HEK293 (cell line): ENCODE results near the gene ABCB9.

Source experiments
- CTCF ChIA-PET: fragments of 350-600 bp; formaldehyde crosslinking; extraction: SDS; loops from one replicate; lab custom pipeline; 2021; ENCODE audit warnings: antibody characterized with exemption; lab: Yijun Ruan, JAX
- POLR2A ChIA-PET: fragments of 300-600 bp; formaldehyde crosslinking; extraction: SDS; loops from one replicate; lab custom pipeline; 2020; ENCODE audit warnings: antibody characterized with exemption, inconsistent platforms; lab: Yijun Ruan, JAX
- H3K27ac ChIP-seq: fragments of 200-500 bp; sonication (Bioruptor generic); 2 replicates; pipeline ENCODE4 v1.5.1; 2014; ENCODE audit warnings: low read depth, low read length, control low read depth, inconsistent platforms; ENCODE audit errors: extremely low read depth
- H3K36me3 ChIP-seq, 2 experiments: fragments of 200-500 bp in 1 of 2; sonication (Bioruptor generic) in 1 of 2; 1 replicate in 1 of 2; 2 replicates in 1 of 2; pipeline ENCODE4 v1.5.1; 2014 to 2017; ENCODE audit warnings: inconsistent platforms in 2 of 2, low read length in 2 of 2; ENCODE audit not compliant: control insufficient read depth in 2 of 2, insufficient read depth in 1 of 2
- H3K4me1 ChIP-seq: fragments of 200-500 bp; sonication (Bioruptor generic); 2 replicates; pipeline ENCODE4 v1.5.1; 2014; ENCODE audit warnings: mild to moderate bottlenecking, low read length, inconsistent platforms; ENCODE audit not compliant: control insufficient read depth, insufficient read depth
- H3K4me3 ChIP-seq: 2 replicates; pipeline ENCODE4 v1.5.1; 2011; ENCODE audit warnings: low read depth, mild to moderate bottlenecking, control low read depth, low read length, moderate library complexity
- H3K9me3 ChIP-seq: fragments of 200-500 bp; sonication (Bioruptor generic); 2 replicates; pipeline ENCODE4 v1.5.1; 2014; ENCODE audit warnings: low read depth, low read length, inconsistent platforms; ENCODE audit not compliant: control insufficient read depth, insufficient read depth
- GLIS1 ChIP-seq: fragments of 450-650 bp; formaldehyde crosslinking; IDR thresholded peaks from 2 replicates; pipeline ENCODE4 v1.5.1; 2016; ENCODE audit warnings: missing biosample characterization, missing genetic modification characterization
- GLIS2 ChIP-seq: fragments of 450-650 bp; formaldehyde crosslinking; IDR thresholded peaks from 2 replicates; pipeline ENCODE4 v1.5.1; 2016; ENCODE audit warnings: missing biosample characterization, missing genetic modification characterization
- HOXA7 ChIP-seq: sonication (generic); formaldehyde crosslinking; IDR thresholded peaks from 2 replicates; pipeline ENCODE4 v1.8.1; 2022; ENCODE audit warnings: missing genetic modification reagents, borderline replicate concordance
- OVOL3 ChIP-seq: fragments of 450-650 bp; formaldehyde crosslinking; IDR thresholded peaks from 2 replicates; pipeline ENCODE4 v1.5.1; 2016; ENCODE audit warnings: missing biosample characterization, missing genetic modification characterization
- TRIM28 ChIP-seq: IDR thresholded peaks from 2 replicates; pipeline ENCODE4 v1.6.1; 2011; ENCODE audit warnings: low read length, control low read depth, borderline replicate concordance
- ZBTB6 ChIP-seq: fragments of 450-650 bp; formaldehyde crosslinking; IDR thresholded peaks from 2 replicates; pipeline ENCODE4 v1.5.1; 2017; ENCODE audit warnings: missing biosample characterization, missing genetic modification characterization
- ZIC2 ChIP-seq: fragments of 450-650 bp; formaldehyde crosslinking; IDR thresholded peaks from 2 replicates; pipeline ENCODE4 v1.5.1; 2016; ENCODE audit warnings: missing biosample characterization, missing genetic modification characterization
- ZNF121 ChIP-seq: fragments of 450-650 bp; formaldehyde crosslinking; IDR thresholded peaks from 2 replicates; pipeline ENCODE4 v1.5.1; 2016; ENCODE audit warnings: missing biosample characterization, missing genetic modification characterization
- ZNF138 ChIP-seq: fragments of 450-650 bp; formaldehyde crosslinking; IDR thresholded peaks from 2 replicates; pipeline ENCODE4 v1.5.1; 2016; ENCODE audit warnings: missing biosample characterization, missing genetic modification characterization, borderline replicate concordance
- ZNF174 ChIP-seq: fragments of 450-650 bp; formaldehyde crosslinking; IDR thresholded peaks from 2 replicates; pipeline ENCODE4 v1.5.0; 2017; ENCODE audit warnings: missing biosample characterization, mild to moderate bottlenecking, missing genetic modification characterization
- ZNF175 ChIP-seq: fragments of 450-650 bp; formaldehyde crosslinking; IDR thresholded peaks from 2 replicates; pipeline ENCODE4 v1.5.1; 2016; ENCODE audit warnings: missing biosample characterization, missing genetic modification characterization
- ZNF214 ChIP-seq: fragments of 450-650 bp; formaldehyde crosslinking; IDR thresholded peaks from 2 replicates; pipeline ENCODE4 v1.5.1; 2017; ENCODE audit warnings: missing biosample characterization, mild to moderate bottlenecking, missing genetic modification characterization, borderline replicate concordance
- ZNF548 ChIP-seq: fragments of 450-650 bp; formaldehyde crosslinking; IDR thresholded peaks from 2 replicates; pipeline ENCODE4 v1.5.1; 2016; ENCODE audit warnings: missing biosample characterization, missing genetic modification characterization
- ZNF645 ChIP-seq: fragments of 450-650 bp; formaldehyde crosslinking; IDR thresholded peaks from 2 replicates; pipeline ENCODE4; 2016; ENCODE audit warnings: missing biosample characterization, missing genetic modification characterization
- ZNF654 ChIP-seq: fragments of 450-650 bp; formaldehyde crosslinking; IDR thresholded peaks from 2 replicates; pipeline ENCODE4 v1.5.1; 2016; ENCODE audit warnings: low read depth, missing biosample characterization, missing genetic modification characterization
- ZNF670 ChIP-seq: fragments of 450-650 bp; formaldehyde crosslinking; IDR thresholded peaks from 2 replicates; pipeline ENCODE4 v1.5.1; 2016; ENCODE audit warnings: missing biosample characterization, missing genetic modification characterization, low read depth
- ZNF707 ChIP-seq: fragments of 450-650 bp; formaldehyde crosslinking; IDR thresholded peaks from 2 replicates; pipeline ENCODE4 v1.5.1; 2016; ENCODE audit warnings: missing biosample characterization, missing genetic modification characterization
- ZNF777 ChIP-seq: fragments of 450-650 bp; formaldehyde crosslinking; IDR thresholded peaks from 2 replicates; pipeline ENCODE4 v1.5.1; 2017; ENCODE audit warnings: missing biosample characterization, missing genetic modification characterization, borderline replicate concordance
- ZSCAN16 ChIP-seq: fragments of 450-650 bp; formaldehyde crosslinking; IDR thresholded peaks from 2 replicates; pipeline ENCODE4 v1.5.1; 2016; ENCODE audit warnings: missing biosample characterization, missing genetic modification characterization
- TF ChIP-seq, protein P1 (sequence below): fragments of 450-650 bp; formaldehyde crosslinking; IDR thresholded peaks from 2 replicates; pipeline ENCODE4 v1.5.1; 2016; ENCODE audit warnings: missing biosample characterization, missing genetic modification characterization

ABCB9 gene

DNA sequence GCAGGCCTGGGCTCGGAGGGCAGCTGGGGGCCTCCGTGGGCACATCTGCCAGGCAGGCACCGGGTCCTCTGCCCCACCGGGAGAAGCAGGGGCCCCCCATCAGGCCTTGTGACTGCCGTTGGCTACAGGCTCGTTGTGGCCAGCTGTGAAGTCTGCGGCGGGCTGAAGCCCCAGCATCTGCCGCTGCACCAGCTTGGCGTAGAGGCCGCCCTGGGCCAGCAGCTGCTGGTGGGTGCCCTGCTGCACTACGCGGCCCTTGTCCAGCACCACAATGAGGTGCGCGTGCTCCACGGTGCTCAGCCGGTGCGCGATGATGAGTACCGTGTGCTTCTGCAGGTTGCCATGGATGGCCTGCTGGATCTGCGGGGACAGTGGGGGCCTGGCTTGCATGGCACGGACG lies 36.5 kb downstream of the ABCB9 start:
- Histone ChIP-seq H3K36me3 (peaks cover 0 to 13% of the 10 kb centered on the region in 2 experiments; a peak in 2 of 3 replicates), H3K9me3 (no peaks in the 10 kb centered on the region), H3K4me3 (no peak overlapping the region), H3K27ac (no peak overlapping the region), H3K4me1 (no peaks in the 10 kb centered on the region)
- TF ChIP-seq GLIS2 (tag by site-specific recombination) (0 out of 2 replicates have a peak, but pooled peaks have one; percentile 15), ZNF777 (no peak)
- POLR2A ChIA-PET, result interaction anchor here (0.6 to 0.7 kb wide), 2 partner anchors 32 to 198 kb away, joined by 3 to 4 read pairs; no protein-coding TSS in a partner anchor
- CTCF ChIA-PET, result interaction anchor here (0.6 kb wide), 1 partner anchor 70 kb away, joined by 3 read pairs; no protein-coding TSS in a partner anchor

DNA sequence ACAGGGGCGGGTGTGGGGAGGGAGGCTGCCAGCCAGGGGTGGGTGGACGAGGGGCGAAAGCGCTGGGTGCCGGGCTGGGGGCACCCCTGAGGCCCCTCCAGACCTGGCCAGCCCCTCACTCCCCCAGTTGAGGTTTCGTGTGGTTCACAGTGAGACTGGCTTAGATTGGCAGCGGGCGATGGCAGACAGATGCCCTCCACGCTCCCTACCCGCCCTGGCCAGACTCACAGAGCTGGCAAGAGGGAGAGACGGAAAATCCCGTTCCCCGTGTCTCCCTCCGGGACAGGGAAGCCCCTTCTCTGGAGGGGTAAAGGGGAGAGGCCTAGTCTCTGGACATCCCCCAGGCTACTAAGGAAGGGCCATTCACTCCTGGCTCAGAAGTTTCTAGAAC lies 37.1 kb downstream of the ABCB9 start:
- CTCF ChIA-PET, result no interaction called here
- Histone ChIP-seq H3K36me3 (peaks cover 0 to 13% of the 10 kb centered on the region in 2 experiments; a peak in 2 of 3 replicates), H3K4me3 (no peak overlapping the region), H3K27ac (no peak overlapping the region), H3K4me1 (no peaks in the 10 kb centered on the region), H3K9me3 (no peaks in the 10 kb centered on the region)
- TF ChIP-seq ZNF654 (tag by site-specific recombination) (no peak), OVOL3 (tag by site-specific recombination) (no peak), ZNF138 (no peak), GLIS1 (no peak), ZNF707 (tag by site-specific recombination) (no peak), ZNF121 (no peak), ZNF645 (tag by site-specific recombination) (no peak), ZSCAN16 (no peak), TRIM28 (no peak)
- TF ChIP-seq, protein P1, sequence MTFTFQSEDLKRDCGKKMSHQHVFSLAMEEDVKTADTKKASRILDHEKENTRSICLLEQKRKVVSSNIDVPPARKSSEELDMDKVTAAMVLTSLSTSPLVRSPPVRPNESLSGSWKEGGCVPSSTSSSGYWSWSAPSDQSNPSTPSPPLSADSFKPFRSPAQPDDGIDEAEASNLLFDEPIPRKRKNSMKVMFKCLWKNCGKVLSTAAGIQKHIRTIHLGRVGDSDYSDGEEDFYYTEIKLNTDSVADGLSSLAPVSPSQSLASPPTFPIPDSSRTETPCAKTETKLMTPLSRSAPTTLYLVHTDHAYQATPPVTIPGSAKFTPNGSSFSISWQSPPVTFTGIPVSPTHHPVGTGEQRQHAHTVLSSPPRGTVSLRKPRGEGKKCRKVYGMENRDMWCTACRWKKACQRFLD (tag by site-specific recombination), result no peak
- POLR2A ChIA-PET, result no interaction called here

- H3K9me3 ChIP-seq, result no peaks in the 10 kb centered on the region
- no peak overlapping the region for H3K27ac ChIP-seq
- H3K36me3 ChIP-seq, result peaks cover 0 to 13% of the 10 kb centered on the region in 2 experiments; a peak in 1 of 3 replicates
- H3K4me1 ChIP-seq, result no peaks in the 10 kb centered on the region
- CTCF ChIA-PET, result no interaction called here
- H3K4me3 ChIP-seq, result no peak overlapping the region
- POLR2A ChIA-PET, result no interaction called here
- no peak for TF ChIP-seq ZNF214 (tag by site-specific recombination)
- peak; percentile 54 for TF ChIP-seq ZIC2 (tag by site-specific recombination)
Measured at GRCh38 chr12:122928404-122929147, 37.7 kb downstream of the ABCB9 start.

DNA sequence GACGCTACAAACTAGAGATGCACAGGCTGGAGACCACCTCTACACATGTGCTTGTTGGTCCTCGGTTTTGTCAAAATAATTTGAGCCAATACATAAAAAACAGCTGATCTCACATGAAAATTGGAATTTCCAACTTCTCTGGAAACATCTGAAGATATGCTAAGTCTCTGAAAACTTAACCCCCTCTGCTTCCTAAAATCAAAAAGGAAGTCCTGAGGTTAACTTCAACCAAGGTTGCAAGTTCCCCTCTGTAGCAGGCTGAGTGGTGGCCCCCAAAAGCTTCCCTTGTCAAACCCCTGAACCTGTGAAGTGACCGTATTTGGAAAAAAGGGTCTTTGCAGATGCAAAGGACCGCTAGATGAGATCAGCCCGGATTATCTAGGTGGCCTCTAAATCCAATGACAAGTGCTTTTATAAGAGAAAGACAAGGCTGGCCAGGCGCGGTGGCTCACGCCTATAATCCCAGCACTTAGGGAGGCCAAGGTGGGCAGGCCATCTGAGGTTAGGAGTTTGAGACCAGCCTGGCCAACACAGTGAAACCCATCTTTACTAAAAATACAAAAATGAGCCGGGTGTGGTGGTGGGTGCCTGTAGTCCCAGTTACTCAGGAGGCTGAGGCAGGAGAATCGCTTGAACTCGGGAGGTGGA lies 38.4 kb downstream of the ABCB9 start:
- POLR2A ChIA-PET, result no interaction called here
- Histone ChIP-seq H3K4me1 (no peaks in the 10 kb centered on the region), H3K9me3 (no peaks in the 10 kb centered on the region), H3K36me3 (peaks cover 0 to 12% of the 10 kb centered on the region in 2 experiments; a peak in 1 of 3 replicates), H3K27ac (no peak overlapping the region), H3K4me3 (no peak overlapping the region)
- CTCF ChIA-PET, result interaction anchor here (0.7 kb wide), 1 partner anchor 150 kb away, joined by 4 read pairs; no protein-coding TSS in a partner anchor
- TF ChIP-seq ZNF548 (tag by site-specific recombination) (no peak), ZBTB6 (tag by site-specific recombination) (no peak), ZNF670 (no peak), HOXA7 (CRISPR knock-in tag) (no peak), ZNF174 (no peak), ZNF175 (no peak)
